Endothelial cell of umbilical vein (primary cell): Measurements from ENCODE around the gene MYO1G. TPM values are rescaled to one million over a fixed set of nuclear protein-coding genes. Genes with fewer than 3 reads are reported as not detected.
A peak's percentile ranks its signal among the peaks of the same experiment; 100 is the strongest.

Experiments
- BruUV-seq: library from RNA; stranded (reverse); fragments of 400-500 nt; replicated peaks from 2 replicates; lab custom pipeline; 2021; lab: Mats Ljungman, UMichigan
- CTCF ChIA-PET: fragments of 300-600, 350-600 bp; sonication (Branson Sonifier 250); formaldehyde crosslinking; loops from one replicate; lab custom pipeline; 2021; ENCODE audit warnings: antibody characterized with exemption, inconsistent platforms; lab: Charles Lee
- POLR2A ChIA-PET: fragments of 300-600, 350-600 bp; sonication (Branson Sonifier 250); formaldehyde crosslinking; loops from one replicate; lab custom pipeline; 2021; ENCODE audit warnings: antibody characterized with exemption, inconsistent platforms; lab: Charles Lee
- DNase-seq: peaks from one replicate; pipeline ENCODE4 v3.0.0-alpha.2; 2011; ENCODE audit warnings: low read depth, low spot score
- FAIRE-seq: peaks from 2 replicates; lab custom pipeline; 2011; peaks lifted over from hg19 to GRCh38; lab: Jason Lieb, UNC
- H2AFZ ChIP-seq: 2 replicates; pipeline ENCODE4 v1.6.0; 2012; ENCODE audit warnings: low read depth, low read length, control low read depth, inconsistent platforms
- H3K27ac ChIP-seq: 2 replicates; pipeline ENCODE4 v1.5.1; 2011; ENCODE audit warnings: low read depth, mild to moderate bottlenecking, control low read depth, low read length, moderate library complexity; ENCODE audit not compliant: insufficient read depth
- H3K27me3 ChIP-seq, 2 experiments: 2 replicates each; pipeline versions ENCODE4 v1.6.0 to v1.6.1; 2011; ENCODE audit warnings: low read length in 2 of 2, mixed read lengths in 1 of 2; ENCODE audit not compliant: control insufficient read depth in 2 of 2, insufficient read depth in 2 of 2
- H3K36me3 ChIP-seq, 2 experiments: 2 replicates in 1 of 2; 3 replicates in 1 of 2; pipeline ENCODE4 v1.5.1; 2011; ENCODE audit warnings: low read length in 2 of 2, mild to moderate bottlenecking in 1 of 2, moderate library complexity in 1 of 2; ENCODE audit not compliant: control insufficient read depth in 2 of 2, insufficient read depth in 2 of 2; ENCODE audit errors: extremely low read depth in 1 of 2
- H3K4me1 ChIP-seq: 3 replicates; pipeline ENCODE4 v1.5.1; 2011; ENCODE audit warnings: mild to moderate bottlenecking, low read length; ENCODE audit not compliant: control insufficient read depth, insufficient read depth; ENCODE audit errors: extremely low read depth
- H3K4me2 ChIP-seq: 2 replicates; pipeline ENCODE4 v1.6.1; 2011; ENCODE audit warnings: low read length, control low read depth, mixed read lengths; ENCODE audit not compliant: insufficient read depth
- H3K4me3 ChIP-seq, 3 experiments: fragments of 200-600 bp in 1 of 3; sonication (generic), shearing (Covaris generic) in 1 of 3; replicated peaks in 1 of 3; 2 replicates each; pipeline ENCODE4 v1.5.1; 2011 to 2016; ENCODE audit warnings: control low read depth in 3 of 3, low read length in 3 of 3, mild to moderate bottlenecking in 2 of 3, inconsistent platforms in 1 of 3, low read depth in 1 of 3, moderate library complexity in 1 of 3; ENCODE audit not compliant: insufficient read depth in 1 of 3
- H3K79me2 ChIP-seq: 2 replicates; pipeline ENCODE4 v1.6.0; 2012; ENCODE audit warnings: low read length, inconsistent platforms; ENCODE audit not compliant: control insufficient read depth, insufficient read depth
- H3K9ac ChIP-seq: replicated peaks from 2 replicates; pipeline ENCODE3; 2011; ENCODE audit warnings: low read length, control low read depth; ENCODE audit not compliant: insufficient read depth; ENCODE audit errors: extremely low read depth
- H3K9me1 ChIP-seq: replicated peaks from 3 replicates; pipeline ENCODE4 v1.6.0; 2011; ENCODE audit warnings: mild to moderate bottlenecking, low read length; ENCODE audit not compliant: control insufficient read depth, insufficient read depth; ENCODE audit errors: extremely low read depth
- H3K9me3 ChIP-seq: replicated peaks from 2 replicates; pipeline ENCODE4 v1.5.1; 2012; ENCODE audit warnings: low read length, inconsistent platforms; ENCODE audit not compliant: control insufficient read depth, insufficient read depth
- H4K20me1 ChIP-seq: replicated peaks from 2 replicates; pipeline ENCODE3; 2011; ENCODE audit warnings: mild to moderate bottlenecking, low read length; ENCODE audit not compliant: control insufficient read depth, insufficient read depth; ENCODE audit errors: extremely low read depth
- CTCF ChIP-seq, 2 donors: IDR thresholded peaks; 1 replicate in 1 of 2; 2 replicates in 1 of 2; pipeline ENCODE4 v1.5.1; 2011; ENCODE audit warnings: low read length in 2 of 2, mild to moderate bottlenecking in 2 of 2, moderate library complexity in 2 of 2, control low read depth in 1 of 2, inconsistent platforms in 1 of 2, low read depth in 1 of 2; ENCODE audit not compliant: insufficient read depth in 1 of 2; ENCODE audit errors: extremely low read depth in 1 of 2
- EZH2 ChIP-seq: IDR thresholded peaks from 2 replicates; pipeline ENCODE4 v1.6.1; 2012; ENCODE audit warnings: borderline replicate concordance, low read depth, mild to moderate bottlenecking, moderate library complexity, low read length, inconsistent platforms; ENCODE audit not compliant: severe bottlenecking
- FOS ChIP-seq: IDR thresholded peaks from 2 replicates; pipeline ENCODE4 v1.6.1; 2011; ENCODE audit warnings: mild to moderate bottlenecking, low read length, moderate library complexity, borderline replicate concordance; ENCODE audit not compliant: insufficient read depth
- GATA2 ChIP-seq: IDR thresholded peaks from 2 replicates; pipeline ENCODE4 v1.7.0; 2011; ENCODE audit warnings: low read depth, mild to moderate bottlenecking, moderate library complexity, mixed read lengths, low read length; ENCODE audit not compliant: insufficient read length, insufficient read depth
- JUN ChIP-seq: IDR thresholded peaks from 2 replicates; pipeline ENCODE4 v1.6.1; 2011; ENCODE audit warnings: borderline replicate concordance, low read depth; ENCODE audit not compliant: insufficient read length, insufficient read depth
- MAX ChIP-seq: IDR thresholded peaks from 2 replicates; pipeline ENCODE4 v1.6.1; 2011; ENCODE audit not compliant: insufficient read depth, insufficient read length
- MYC ChIP-seq: IDR thresholded peaks from one replicate; pipeline ENCODE4 v1.6.1; 2011; ENCODE audit warnings: mild to moderate bottlenecking, low read depth, low read length
- POLR2A ChIP-seq: IDR thresholded peaks from 2 replicates; pipeline ENCODE4 v1.6.1; 2012; ENCODE audit warnings: low read depth, mild to moderate bottlenecking, control low read depth, low read length
- POLR2AphosphoS5 ChIP-seq: IDR thresholded peaks from 2 replicates; pipeline ENCODE4 v1.6.1; 2012; ENCODE audit warnings: low read depth, mild to moderate bottlenecking, control low read depth, low read length, moderate library complexity; ENCODE audit not compliant: insufficient read depth
- dilution Hi-C: fragments of 300-500 bp; cut with MboI; formaldehyde crosslinking; loops from one replicate; pipeline ENCODE4 v1.15.0; 2019; ENCODE audit warnings: low sequenced_read_pairs; ENCODE audit not compliant: extremely low pct_ligation_motif_present
- intact Hi-C: fragments of 100-400 bp; cut with micrococcal nuclease; formaldehyde crosslinking; loops from one replicate; pipeline ENCODE4 v1.10.0; 2022
- polyA plus RNA-seq, 4 experiments: library from polyadenylated mRNA; depleted of rRNA in 3 of 4; stranded (reverse) in 3 of 4; unstranded in 1 of 4; fragments of >200 nt; gene quantifications; 2 replicates each; pipeline versions ENCODE4 v1.2.1 to v1.2.3, GENCODE V29; 2011 to 2012; ENCODE audit warnings: missing spikeins in 1 of 4
- total RNA-seq: library from RNA; stranded (reverse); gene quantifications from 2 replicates; pipeline ENCODE4 v1.2.3, GENCODE V29; 2021

The MYO1G gene
- total and polyA plus RNA-seq, 2 donors (not counting 3 experiments of a cell fraction or from before 2014, with no cell fraction given) = 0.11 TPM; not detected in 1

GRCh38 chr7:44984478-44984758 is 5.6 kb upstream of the MYO1G start:
- Histone ChIP-seq H3K4me3 (peak overlapping the region in 1 of 3 experiments; percentile 81), H3K9ac (peak overlapping the region; percentile 8)
- no peak for FAIRE-seq

More at GRCh38 chr7:44984478-44984758, 5.6 kb upstream of the MYO1G start:
- ChIA-PET POLR2A (interaction anchor here (1.6 kb wide), 1 partner anchor 13 kb away, joined by 7 read pairs; no protein-coding TSS in a partner anchor), CTCF (interaction anchor here (1.1 kb wide), 1 partner anchor 11 kb away, joined by 7 read pairs; no protein-coding TSS in a partner anchor)
- no peaks in the 10 kb centered on the region for H3K27me3 ChIP-seq
- H3K79me2 ChIP-seq = peaks cover 30% of the 10 kb centered on the region
- H3K36me3 ChIP-seq = peaks cover 14 to 21% of the 10 kb centered on the region in 2 experiments
- H3K9me3 ChIP-seq = no peaks in the 10 kb centered on the region
- peak overlapping the region; percentile 77 for H3K4me2 ChIP-seq
- DNase-seq = no peak
- dilution Hi-C loops = no loop called here
- H3K4me1 ChIP-seq = peaks cover 16% of the 10 kb centered on the region
- no peak overlapping the region for H3K27ac ChIP-seq
- no peak overlapping the region for H2AFZ ChIP-seq
- intact Hi-C loops = no loop called here
- TF ChIP-seq POLR2AphosphoS5 = peak; percentile 16
- no peak for TF ChIP-seq GATA2
- no peak for TF ChIP-seq MAX
- TF ChIP-seq CTCF (IDR thresholded peaks at IDR 0.05; ENCODE audit: extremely low read depth in 1 of 2, insufficient read depth in 1 of 2, low read depth in 1 of 2, low read length in 2 of 2) = no peak
- TF ChIP-seq FOS = no peak
- no peak for TF ChIP-seq JUN
- no peak for TF ChIP-seq MYC
- TF ChIP-seq EZH2 = no peak
- TF ChIP-seq POLR2A = peak; percentile 12
- H4K20me1 ChIP-seq = no peaks in the 10 kb centered on the region
- no TSS peak for BruUV-seq
- no peaks in the 10 kb centered on the region for H3K9me1 ChIP-seq
